Peyer's patch (tissue), 4 donors: ENCODE measurements around the gene PCCB.

ENCODE experiments used
- POLR2A ChIP-seq, 2 donors: fragments of 450-650 bp; IDR thresholded peaks; one replicate each; pipeline ENCODE4 v1.5.1; 2017; ENCODE audit warnings: antibody characterized with exemption in 2 of 2, mild to moderate bottlenecking in 2 of 2, moderate library complexity in 2 of 2
- TF ChIP-seq, protein P1 (sequence below), 6 experiments: fragments of 450-650 bp in 4 of 6; fragments of 200-600 bp in 2 of 6; sonication (generic) in 1 of 6; IDR thresholded peaks; one replicate each; pipeline ENCODE4 v1.5.1; 2017 to 2019; ENCODE audit warnings: antibody characterized with exemption in 6 of 6, mild to moderate bottlenecking in 3 of 6, moderate library complexity in 1 of 6

DNA sequence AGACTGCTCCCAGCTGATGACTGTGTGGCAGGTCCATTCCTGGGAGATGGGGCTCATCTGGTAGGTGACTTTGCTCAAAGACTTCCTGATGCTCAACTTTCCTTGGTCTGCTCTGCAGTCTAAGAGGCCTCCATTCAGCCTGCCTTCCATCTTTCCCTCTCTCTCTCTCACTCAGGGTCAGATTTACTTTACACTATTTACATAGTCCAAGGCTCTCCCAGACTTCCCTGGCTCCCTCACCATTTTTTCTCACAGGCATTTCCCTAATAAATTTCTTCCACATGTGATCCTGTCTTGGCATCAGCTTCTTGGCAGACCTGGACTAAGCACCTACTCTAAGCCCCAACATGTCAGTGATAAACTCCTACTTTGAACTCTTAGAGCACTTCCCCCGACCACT is 13.0 kb upstream of the PCCB start:
- TF ChIP-seq, protein P1, sequence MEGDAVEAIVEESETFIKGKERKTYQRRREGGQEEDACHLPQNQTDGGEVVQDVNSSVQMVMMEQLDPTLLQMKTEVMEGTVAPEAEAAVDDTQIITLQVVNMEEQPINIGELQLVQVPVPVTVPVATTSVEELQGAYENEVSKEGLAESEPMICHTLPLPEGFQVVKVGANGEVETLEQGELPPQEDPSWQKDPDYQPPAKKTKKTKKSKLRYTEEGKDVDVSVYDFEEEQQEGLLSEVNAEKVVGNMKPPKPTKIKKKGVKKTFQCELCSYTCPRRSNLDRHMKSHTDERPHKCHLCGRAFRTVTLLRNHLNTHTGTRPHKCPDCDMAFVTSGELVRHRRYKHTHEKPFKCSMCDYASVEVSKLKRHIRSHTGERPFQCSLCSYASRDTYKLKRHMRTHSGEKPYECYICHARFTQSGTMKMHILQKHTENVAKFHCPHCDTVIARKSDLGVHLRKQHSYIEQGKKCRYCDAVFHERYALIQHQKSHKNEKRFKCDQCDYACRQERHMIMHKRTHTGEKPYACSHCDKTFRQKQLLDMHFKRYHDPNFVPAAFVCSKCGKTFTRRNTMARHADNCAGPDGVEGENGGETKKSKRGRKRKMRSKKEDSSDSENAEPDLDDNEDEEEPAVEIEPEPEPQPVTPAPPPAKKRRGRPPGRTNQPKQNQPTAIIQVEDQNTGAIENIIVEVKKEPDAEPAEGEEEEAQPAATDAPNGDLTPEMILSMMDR (IDR thresholded peaks at IDR 0.05) = no peak
- no peak for TF ChIP-seq POLR2A (IDR thresholded peaks at IDR 0.05)
